Germinal center (tissue), 1 donor: Measurements from ENCODE around the gene NUBP2.

Source experiments
- DNase-seq: peaks from one replicate; pipeline ENCODE4 v3.0.0; 2012; ENCODE audit warnings: mixed read lengths, low spot score

The NUBP2 gene

GRCh38 chr16:1810106-1810505 lies 27.3 kb downstream of the NUBP2 start:
- DNase-seq = no peak

- no peak for DNase-seq
Observed at GRCh38 chr16:1810536-1810935, 27.8 kb downstream of the NUBP2 start.

GRCh38 chr16:1812732-1813163 lies 30.0 kb downstream of the NUBP2 start:
- peak; percentile 22 for DNase-seq

DNA sequence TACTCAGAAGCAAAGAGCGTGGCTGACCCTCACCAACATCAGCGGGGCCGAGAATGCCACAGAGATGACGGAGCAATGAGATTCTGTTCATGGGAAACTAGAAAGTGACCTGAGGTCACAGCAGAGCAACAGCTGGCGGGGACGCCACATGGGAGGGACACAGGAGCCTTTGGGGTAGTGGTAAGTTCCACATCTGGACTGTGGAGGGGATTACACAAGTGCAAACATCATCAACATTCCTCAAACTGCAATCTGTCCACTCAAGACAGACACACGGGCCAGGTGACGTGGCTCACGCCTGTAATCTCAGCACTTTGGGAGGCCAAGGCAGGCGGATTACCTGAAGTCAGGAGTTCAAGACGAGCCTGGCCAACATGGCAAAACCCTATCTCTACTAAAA lies 32.7 kb downstream of the NUBP2 start:
- DNase-seq = no peak

DNA sequence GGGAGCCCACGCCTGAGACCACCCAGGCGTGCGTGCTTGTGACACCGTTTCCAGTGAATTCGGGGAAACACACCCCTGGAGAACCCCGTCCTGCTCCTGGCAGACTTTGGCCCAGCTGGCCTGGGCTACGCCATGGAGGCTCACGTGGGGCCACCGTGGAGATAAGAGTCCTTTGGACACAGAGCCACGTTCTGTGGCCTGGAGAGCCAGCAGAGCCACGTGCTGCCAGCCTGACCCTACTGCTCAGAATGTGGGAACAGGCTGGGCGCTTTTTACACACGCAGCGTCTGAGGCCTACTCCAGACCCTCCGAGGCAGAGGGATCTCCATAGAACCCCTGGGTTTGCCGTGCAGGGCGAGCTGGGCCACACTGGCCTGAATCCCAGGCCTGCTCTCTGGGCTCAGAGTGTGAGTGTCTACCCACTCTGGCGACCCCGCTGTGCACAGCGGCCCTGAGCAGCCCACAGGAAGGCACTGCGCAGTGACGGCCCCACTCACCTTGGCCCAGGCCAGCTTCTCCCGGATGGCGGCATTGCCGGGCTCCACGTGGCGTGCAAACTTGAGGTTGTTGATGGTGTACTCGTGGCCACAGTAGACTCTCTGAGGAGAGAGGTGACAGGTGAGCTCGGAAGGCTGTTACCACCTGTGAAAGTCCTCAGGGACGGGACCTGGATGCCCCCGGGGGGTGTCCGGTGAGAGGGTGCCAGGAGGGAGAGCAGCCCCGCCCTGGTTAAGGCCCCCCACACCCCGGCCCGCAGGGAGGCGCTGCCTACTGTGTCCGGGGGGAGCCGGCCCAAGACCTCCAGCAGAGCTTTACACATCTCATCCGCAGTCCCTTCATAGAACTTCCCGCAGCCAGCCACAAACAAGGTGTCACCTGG lies 33.9 kb downstream of the NUBP2 start:
- no peak for DNase-seq

DNA sequence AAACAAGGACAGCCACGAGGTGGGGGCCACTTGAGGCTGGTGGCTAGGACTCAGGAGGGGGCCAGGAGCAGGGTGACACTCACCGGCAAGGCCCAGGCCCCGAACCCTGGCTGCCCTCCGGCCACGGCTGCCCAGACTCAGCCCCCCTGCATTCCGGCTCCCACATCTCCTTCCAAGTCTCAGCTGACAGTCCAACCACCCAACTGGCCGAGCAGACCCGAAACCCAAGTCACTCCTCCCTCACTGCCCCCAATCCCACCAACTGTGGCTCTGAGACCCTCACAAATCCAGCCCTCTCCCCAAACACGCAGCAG lies 34.5 kb downstream of the NUBP2 start:
- no peak for DNase-seq

DNA sequence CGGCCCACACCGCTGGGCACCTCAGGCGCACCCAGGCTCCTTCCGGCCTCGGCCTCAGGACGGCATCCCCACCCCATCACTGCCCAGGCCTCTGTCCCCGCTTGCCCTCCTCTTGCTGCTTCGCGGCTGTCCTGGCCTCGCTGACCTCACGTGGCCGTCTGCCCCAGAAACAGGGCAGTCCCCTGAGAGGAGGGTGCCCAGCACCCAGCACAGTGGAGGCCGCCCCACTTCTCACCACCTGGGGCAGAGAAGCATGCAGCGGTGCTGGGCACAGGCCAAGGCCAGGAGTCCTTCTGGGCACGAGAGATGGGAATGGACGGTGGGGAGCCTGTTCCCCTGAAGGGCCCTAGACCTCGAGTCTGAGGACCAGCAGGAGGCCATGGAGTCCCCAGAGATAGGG lies 35.0 kb downstream of the NUBP2 start:
- DNase-seq = no peak

- DNase-seq = no peak
Observed at GRCh38 chr16:1818204-1818872, 35.6 kb downstream of the NUBP2 start.

DNA sequence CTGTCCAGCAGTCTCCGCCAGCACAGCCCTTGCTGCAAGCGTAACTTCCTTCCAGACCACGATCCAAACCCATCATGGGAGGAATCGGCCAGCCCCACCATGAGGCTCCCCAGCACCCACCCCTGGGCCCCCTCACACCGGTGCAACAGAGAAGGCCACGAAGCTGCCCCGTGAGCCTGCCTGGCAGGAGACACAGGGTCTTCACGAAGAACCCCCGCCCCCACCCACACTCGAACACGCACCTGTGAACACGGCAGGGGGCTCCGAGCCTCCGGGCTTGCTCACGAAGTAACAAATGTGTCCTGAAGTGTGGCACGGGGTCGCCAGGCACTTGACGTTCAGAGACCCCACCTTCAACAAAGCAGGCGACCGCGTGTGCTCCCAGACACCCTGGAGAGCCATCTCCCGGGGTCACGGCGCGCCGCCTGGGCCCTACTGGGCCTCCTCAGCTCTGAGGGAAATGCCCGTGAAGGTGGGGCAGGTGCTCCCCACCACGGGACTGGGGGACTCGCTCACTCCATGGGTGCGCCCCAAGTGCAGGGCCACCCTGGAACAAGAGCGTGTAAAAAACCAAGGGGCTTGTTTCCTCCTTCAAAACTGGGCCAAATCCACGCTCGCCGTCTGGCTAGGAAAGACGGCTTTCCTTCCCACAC lies 36.2 kb downstream of the NUBP2 start:
- DNase-seq = no peak

GRCh38 chr16:1819611-1820010 lies 36.9 kb downstream of the NUBP2 start:
- no peak for DNase-seq

DNA sequence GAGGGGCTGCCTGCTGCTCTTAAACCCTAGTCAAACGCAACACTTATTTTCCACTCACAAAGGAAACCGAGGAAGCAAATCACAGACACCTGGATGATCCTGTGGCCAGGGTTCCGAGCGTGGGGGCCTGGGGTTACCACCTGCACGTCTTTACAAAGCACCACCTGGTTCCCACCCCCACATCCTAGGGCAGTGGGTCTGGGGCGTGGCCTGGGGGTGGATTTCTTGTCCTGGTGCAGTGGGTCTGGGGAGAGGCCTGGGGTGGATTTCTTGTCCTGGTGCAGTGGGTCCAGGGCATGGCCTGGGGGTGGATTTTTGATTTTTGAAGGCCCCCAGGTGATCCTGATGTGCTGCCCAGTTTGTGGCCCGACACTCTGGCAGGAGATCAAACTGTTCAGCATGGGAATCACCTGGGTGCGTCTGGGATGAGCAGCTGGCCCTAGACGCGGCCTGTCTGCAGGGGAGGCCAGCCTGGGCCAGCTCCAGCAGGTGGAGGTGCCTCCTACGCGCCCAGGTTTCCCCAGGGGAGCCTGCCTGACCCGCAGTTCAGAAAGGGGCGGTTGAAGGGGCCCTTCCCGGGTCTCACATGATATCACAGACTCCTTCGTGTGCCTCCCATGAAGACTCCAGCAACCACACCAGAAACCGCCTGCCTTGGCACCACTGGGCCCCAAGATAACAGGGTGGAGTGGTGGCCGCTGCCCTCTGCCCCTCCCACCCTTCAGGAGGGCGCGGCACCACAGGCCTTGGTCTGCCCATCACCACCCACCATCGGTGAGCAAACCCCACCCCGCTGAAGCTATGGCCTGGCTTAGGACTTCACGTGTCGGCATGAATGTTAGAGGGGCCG lies 37.6 kb downstream of the NUBP2 start:
- no peak for DNase-seq

- no peak for DNase-seq
Observed at GRCh38 chr16:1820946-1821290, 38.2 kb downstream of the NUBP2 start.

DNA sequence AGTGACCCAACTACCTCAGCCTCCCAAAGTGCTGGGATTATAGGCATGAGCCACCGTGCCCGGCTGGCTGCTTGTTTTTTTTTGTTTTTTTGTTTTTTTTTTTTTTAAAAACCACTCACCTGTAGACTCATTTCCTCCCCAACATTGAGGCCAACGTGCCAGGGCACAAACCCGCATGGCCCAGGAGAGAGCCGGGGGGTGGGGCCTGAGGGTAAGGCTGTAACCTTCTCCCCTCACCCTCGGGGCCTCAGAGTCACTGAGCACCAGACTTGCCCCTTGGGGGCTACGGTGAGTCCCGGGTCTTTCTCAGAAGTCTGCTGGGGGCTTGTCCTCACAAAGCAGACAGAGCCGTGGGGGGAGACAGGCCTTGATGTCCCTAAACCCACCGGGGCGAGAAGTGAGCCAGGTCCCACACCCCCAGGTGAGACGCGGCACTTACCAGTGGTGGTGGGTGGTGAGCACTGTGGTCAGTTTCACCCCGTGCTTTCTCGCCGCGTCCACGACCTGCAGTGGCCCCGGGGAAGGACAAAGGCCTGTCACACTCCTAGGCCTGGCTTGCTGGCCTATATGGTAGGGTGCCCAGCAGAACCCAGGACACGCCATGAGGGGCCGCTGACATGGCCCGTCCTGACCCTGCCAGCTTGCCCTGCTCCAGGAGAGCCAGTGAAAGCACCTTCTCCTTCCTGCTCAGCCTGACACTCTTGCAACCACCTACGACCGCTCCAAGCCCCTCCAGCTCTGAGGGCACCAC lies 39.3 kb downstream of the NUBP2 start:
- DNase-seq = no peak

GRCh38 chr16:1822801-1823200 lies 40.0 kb downstream of the NUBP2 start:
- DNase-seq = no peak

DNA sequence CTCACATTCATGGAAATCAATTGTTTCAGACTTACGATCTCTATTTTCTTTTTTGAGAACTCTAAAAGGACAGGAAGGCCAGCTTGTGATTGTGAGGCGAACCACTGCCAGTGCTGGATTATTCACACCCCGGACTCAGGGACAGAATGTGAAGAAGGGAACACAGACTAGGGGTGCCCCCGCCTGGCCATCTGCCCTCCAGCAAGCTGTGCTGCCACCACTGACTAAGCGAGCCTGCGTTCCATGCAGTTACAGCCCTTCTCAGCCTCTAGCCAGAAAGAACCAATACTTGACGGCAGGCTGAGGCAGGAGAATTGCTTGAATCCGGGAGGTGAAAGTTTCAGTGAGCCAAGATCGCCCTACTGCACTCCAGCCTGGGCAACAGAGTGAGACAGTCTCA lies 41.1 kb downstream of the NUBP2 start:
- DNase-seq = no peak

GRCh38 chr16:1825381-1825863 lies 42.7 kb downstream of the NUBP2 start:
- DNase-seq = no peak

DNA sequence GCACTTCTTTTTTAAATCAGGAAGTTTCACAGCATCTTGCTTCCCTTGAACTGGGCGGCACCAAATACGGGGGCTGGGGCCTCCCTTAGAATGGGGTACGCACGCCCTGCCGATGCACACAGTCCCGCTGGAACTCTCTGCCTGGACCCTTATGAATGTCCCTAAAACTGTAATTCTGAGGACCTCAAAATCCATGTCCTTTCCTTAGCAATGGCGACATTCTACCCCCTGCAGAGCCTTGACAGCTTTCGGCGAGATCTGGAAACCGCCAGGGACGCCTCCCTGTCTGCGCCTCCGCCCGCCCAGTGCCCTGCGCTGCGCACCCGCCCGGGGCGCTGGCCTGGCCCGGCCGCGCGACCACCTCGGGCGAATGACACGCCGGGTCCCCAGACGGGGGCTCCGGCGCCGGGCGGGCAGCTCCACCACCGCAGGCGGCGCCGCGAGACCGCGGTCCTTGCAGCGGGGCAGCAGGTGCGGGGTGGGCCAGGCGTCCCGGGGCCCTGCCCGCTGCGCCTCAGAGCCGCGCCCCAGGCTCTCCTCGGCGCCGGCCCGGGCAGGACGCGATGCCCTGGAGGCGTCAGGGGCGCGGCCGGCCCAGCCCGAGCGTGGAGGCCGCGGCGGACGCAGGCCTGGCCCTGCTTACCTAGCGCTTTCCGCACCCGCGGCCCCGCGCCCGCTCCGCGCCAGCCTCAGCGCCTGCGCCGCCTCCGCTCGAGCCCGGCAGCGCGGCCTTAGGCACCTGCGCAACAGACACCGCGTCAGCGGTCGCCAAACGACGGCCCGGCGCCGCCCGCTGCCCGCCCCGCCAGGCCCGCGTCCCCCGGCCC lies 43.3 kb downstream of the NUBP2 start:
- peak; percentile 44 for DNase-seq

- DNase-seq = peak; percentile 100
Observed at GRCh38 chr16:1826691-1827573, 44.2 kb downstream of the NUBP2 start, which contains the start of the genes FAHD1 and HAGH. FAHD1 (plus strand) TSS chr16:1827206; CDS start chr16:1827239, 33 bp downstream. HAGH (minus strand) TSS chr16:1826825; CDS start chr16:1826787, 38 bp downstream.
